HS-27A (cell line): ENCODE data around the gene SCAF11.
A peak's percentile ranks its signal among the peaks of the same experiment; 100 is the strongest.
"Not testable (repeated sequence)": the region's sequence is repeated elsewhere in the genome, so short reads cannot be mapped to it uniquely, and the experiment has no call there.

Source experiments
- DNase-seq: peaks from one replicate; pipeline ENCODE4 v3.0.0-alpha.2; 2012; ENCODE audit warnings: low read depth, missing footprints

SCAF11 gene

GRCh38 chr12:45990468-45991283, at the start of gene SCAF11:
Gene SCAF11, minus strand, starts transcription at chr12:45990574. Its CDS starts 26,407 bp downstream, at chr12:45964167.
- peak; percentile 99 for DNase-seq

- not testable (repeated sequence) for DNase-seq
These were observed 46.7 kb upstream of the SCAF11 start for GRCh38 chr12:46037066-46037465.

- DNase-seq = no peak
These were observed 36.8 kb upstream of the SCAF11 start for GRCh38 chr12:46027172-46027571.

- DNase-seq = no peak
These were observed 33.7 kb upstream of the SCAF11 start for GRCh38 chr12:46024099-46024498.

- DNase-seq = no peak
These were observed 30.4 kb upstream of the SCAF11 start for GRCh38 chr12:46020768-46021167.

GRCh38 chr12:46018712-46019111, 28.3 kb upstream of the SCAF11 start:
- not testable (repeated sequence) for DNase-seq

GRCh38 chr12:46017866-46018375, 27.5 kb upstream of the SCAF11 start:
- not testable (repeated sequence) for DNase-seq

- no peak for DNase-seq
These were observed 15.4 kb upstream of the SCAF11 start for GRCh38 chr12:46005823-46006222.

GRCh38 chr12:46005151-46005797, 14.9 kb upstream of the SCAF11 start:
- DNase-seq = no peak

- no peak for DNase-seq
These were observed 14.3 kb upstream of the SCAF11 start for GRCh38 chr12:46004715-46005114.

- not testable (repeated sequence) for DNase-seq
These were observed 9.7 kb upstream of the SCAF11 start for GRCh38 chr12:46000076-46000475.

- no peak for DNase-seq
These were observed 4.4 kb upstream of the SCAF11 start for GRCh38 chr12:45994736-45995135.

- DNase-seq = no peak
These were observed 1.2 kb upstream of the SCAF11 start for GRCh38 chr12:45991284-45992249.

GRCh38 chr12:45989721-45990467, 480 bp downstream of the SCAF11 start:
- no peak for DNase-seq

GRCh38 chr12:45989287-45989686, 1.1 kb downstream of the SCAF11 start:
- DNase-seq = no peak

- DNase-seq = no peak
These were observed 2.1 kb downstream of the SCAF11 start for GRCh38 chr12:45988264-45988663.

- DNase-seq = no peak
These were observed 3.0 kb downstream of the SCAF11 start for GRCh38 chr12:45987340-45987727.

- no peak for DNase-seq
These were observed 3.6 kb downstream of the SCAF11 start for GRCh38 chr12:45986641-45987339.

GRCh38 chr12:45981075-45981837, 9.1 kb downstream of the SCAF11 start:
- DNase-seq = no peak

GRCh38 chr12:45980540-45980939, 9.8 kb downstream of the SCAF11 start:
- no peak for DNase-seq
